BLaER1 treated with 17β-estradiol and CSF1 and Interleukin-3, amounts not matched to agents 10 nM and 100 nM (cell line): Measurements from ENCODE around the gene BRINP2.

ENCODE experiments used
- H3K27ac ChIP-seq, 11 experiments: shearing (Covaris generic); formaldehyde crosslinking; 2 replicates each; pipeline ENCODE4 v1.8.1; 2022
- H3K27me3 ChIP-seq, 11 experiments: shearing (Covaris generic); formaldehyde crosslinking; 2 replicates each; pipeline ENCODE4 v1.8.1; 2022
- H3K36me3 ChIP-seq, 11 experiments: shearing (Covaris generic); formaldehyde crosslinking; 2 replicates each; pipeline ENCODE4 v1.8.1; 2022
- H3K4me1 ChIP-seq, 10 experiments: shearing (Covaris generic); formaldehyde crosslinking; 2 replicates each; pipeline ENCODE4 v1.8.1; 2022
- H3K4me2 ChIP-seq, 11 experiments: shearing (Covaris generic); formaldehyde crosslinking; 2 replicates each; pipeline ENCODE4 v1.8.1; 2022
- H3K4me3 ChIP-seq, 10 experiments: shearing (Covaris generic); formaldehyde crosslinking; 2 replicates each; pipeline ENCODE4 v1.8.1; 2022
- H3K9ac ChIP-seq, 11 experiments: shearing (Covaris generic); formaldehyde crosslinking; 2 replicates each; pipeline ENCODE4 v1.8.1; 2022
- H3K9me3 ChIP-seq, 11 experiments: shearing (Covaris generic); formaldehyde crosslinking; replicated peaks in 1 of 11; 2 replicates each; pipeline ENCODE4 v1.8.1; 2022
- H4K20me1 ChIP-seq, 11 experiments: shearing (Covaris generic); formaldehyde crosslinking; 2 replicates each; pipeline ENCODE4 v1.8.1; 2022
- Cebpa-rat ChIP-seq, 11 experiments: shearing (Covaris generic); IDR thresholded peaks; 2 replicates each; pipeline ENCODE4 v1.8.1; 2022

Gene BRINP2

GRCh38 chr1:177246710-177247580 is 76.2 kb downstream of the BRINP2 start:
- no peak overlapping the region for H3K4me2 ChIP-seq
- no peak overlapping the region for H3K4me3 ChIP-seq
- H3K27ac ChIP-seq, result no peak overlapping the region
- no peaks in the 10 kb centered on the region for H3K27me3 ChIP-seq
- H3K9ac ChIP-seq, result no peak overlapping the region
- no peaks in the 10 kb centered on the region for H3K36me3 ChIP-seq
- no peaks in the 10 kb centered on the region for H4K20me1 ChIP-seq
- no peaks in the 10 kb centered on the region for H3K9me3 ChIP-seq
- no peak for TF ChIP-seq Cebpa-rat (IDR thresholded peaks at IDR 0.05)
- H3K4me1 ChIP-seq, result no peaks in the 10 kb centered on the region

GRCh38 chr1:177247623-177248176 is 76.9 kb downstream of the BRINP2 start:
- Histone ChIP-seq H3K4me3 (no peak overlapping the region), H3K27me3 (no peaks in the 10 kb centered on the region), H3K9ac (no peak overlapping the region), H4K20me1 (no peaks in the 10 kb centered on the region), H3K4me1 (no peaks in the 10 kb centered on the region), H3K9me3 (no peaks in the 10 kb centered on the region), H3K27ac (no peak overlapping the region), H3K36me3 (no peaks in the 10 kb centered on the region), H3K4me2 (no peak overlapping the region)
- no peak for TF ChIP-seq Cebpa-rat (IDR thresholded peaks at IDR 0.05)

GRCh38 chr1:177248258-177248657 is 77.5 kb downstream of the BRINP2 start:
- Histone ChIP-seq H3K4me2 (no peak overlapping the region), H3K4me1 (no peaks in the 10 kb centered on the region)

GRCh38 chr1:177249231-177249630 is 78.5 kb downstream of the BRINP2 start:
- H3K36me3 ChIP-seq, result no peaks in the 10 kb centered on the region
- no peak overlapping the region for H3K27ac ChIP-seq
- no peak for TF ChIP-seq Cebpa-rat (IDR thresholded peaks at IDR 0.05)
- H4K20me1 ChIP-seq, result no peaks in the 10 kb centered on the region
- no peak overlapping the region for H3K4me2 ChIP-seq
- no peak overlapping the region for H3K4me3 ChIP-seq
- H3K4me1 ChIP-seq, result no peaks in the 10 kb centered on the region
- H3K27me3 ChIP-seq, result no peaks in the 10 kb centered on the region
- no peaks in the 10 kb centered on the region for H3K9me3 ChIP-seq
- no peak overlapping the region for H3K9ac ChIP-seq

More at GRCh38 chr1:177248258-177248657, 77.5 kb downstream of the BRINP2 start:
- no peak overlapping the region for H3K27ac ChIP-seq
- H3K9ac ChIP-seq, result no peak overlapping the region
- no peaks in the 10 kb centered on the region for H4K20me1 ChIP-seq
- H3K36me3 ChIP-seq, result no peaks in the 10 kb centered on the region
- TF ChIP-seq Cebpa-rat (IDR thresholded peaks at IDR 0.05), result no peak
- no peaks in the 10 kb centered on the region for H3K9me3 ChIP-seq
- no peaks in the 10 kb centered on the region for H3K27me3 ChIP-seq
- no peak overlapping the region for H3K4me3 ChIP-seq

- H3K4me2 ChIP-seq, result no peak overlapping the region
- H4K20me1 ChIP-seq, result no peaks in the 10 kb centered on the region
- no peak overlapping the region for H3K4me3 ChIP-seq
- no peak overlapping the region for H3K27ac ChIP-seq
- H3K36me3 ChIP-seq, result no peaks in the 10 kb centered on the region
- H3K9me3 ChIP-seq, result 0 out of 22 replicates have a peak, but pooled peaks cover 0 to 7% (median 0%) of the 10 kb centered on the region in 11 experiments
- H3K4me1 ChIP-seq, result peaks cover 0 to 16% (median 13%) of the 10 kb centered on the region in 10 experiments; a peak in 16 of 20 replicates
- TF ChIP-seq Cebpa-rat (IDR thresholded peaks at IDR 0.05), result no peak
- H3K9ac ChIP-seq, result no peak overlapping the region
- no peaks in the 10 kb centered on the region for H3K27me3 ChIP-seq
Measured at GRCh38 chr1:177252877-177253276, 82.1 kb downstream of the BRINP2 start.

GRCh38 chr1:177255411-177255810 is 84.7 kb downstream of the BRINP2 start:
- no peak for TF ChIP-seq Cebpa-rat (IDR thresholded peaks at IDR 0.05)
- Histone ChIP-seq H3K27me3 (no peaks in the 10 kb centered on the region), H3K9ac (no peak overlapping the region), H3K36me3 (no peaks in the 10 kb centered on the region), H3K27ac (no peak overlapping the region), H4K20me1 (no peaks in the 10 kb centered on the region), H3K4me2 (peak overlapping the region in 6 of 11 experiments; percentile 18 to 40 (median 30); a peak in 5 of 22 replicates), H3K4me3 (no peak overlapping the region), H3K9me3 (0 out of 22 replicates have a peak, but pooled peaks cover 0 to 7% (median 0%) of the 10 kb centered on the region in 11 experiments), H3K4me1 (peaks cover 0 to 16% (median 13%) of the 10 kb centered on the region in 10 experiments; a peak in 16 of 20 replicates)

- peak overlapping the region; percentile 10 to 40 (median 24); a peak in 20 of 22 replicates for H3K4me2 ChIP-seq
- H3K27ac ChIP-seq, result no peak overlapping the region
- peaks cover 0 to 16% (median 13%) of the 10 kb centered on the region in 10 experiments; a peak in 16 of 20 replicates for H3K4me1 ChIP-seq
- TF ChIP-seq Cebpa-rat (IDR thresholded peaks at IDR 0.05), result no peak
- no peaks in the 10 kb centered on the region for H3K36me3 ChIP-seq
- H3K9ac ChIP-seq, result no peak overlapping the region
- H4K20me1 ChIP-seq, result no peaks in the 10 kb centered on the region
- 0 out of 22 replicates have a peak, but pooled peaks cover 0 to 7% (median 0%) of the 10 kb centered on the region in 11 experiments for H3K9me3 ChIP-seq
- no peak overlapping the region for H3K4me3 ChIP-seq
- no peaks in the 10 kb centered on the region for H3K27me3 ChIP-seq
Measured at GRCh38 chr1:177256153-177257075, 85.7 kb downstream of the BRINP2 start.

GRCh38 chr1:177257128-177257527 is 86.4 kb downstream of the BRINP2 start:
- H3K27ac ChIP-seq, result no peak overlapping the region
- H3K9me3 ChIP-seq, result 0 out of 22 replicates have a peak, but pooled peaks cover 0 to 7% (median 0%) of the 10 kb centered on the region in 11 experiments
- no peak for TF ChIP-seq Cebpa-rat (IDR thresholded peaks at IDR 0.05)
- no peak overlapping the region for H3K4me3 ChIP-seq
- no peak overlapping the region for H3K9ac ChIP-seq
- no peaks in the 10 kb centered on the region for H3K27me3 ChIP-seq
- no peaks in the 10 kb centered on the region for H3K36me3 ChIP-seq
- H4K20me1 ChIP-seq, result no peaks in the 10 kb centered on the region
- peak overlapping the region in 6 of 11 experiments; percentile 10 to 40 (median 26); a peak in 6 of 22 replicates for H3K4me2 ChIP-seq
- H3K4me1 ChIP-seq, result peaks cover 0 to 16% (median 13%) of the 10 kb centered on the region in 10 experiments; a peak in 16 of 20 replicates
